Small intestine (tissue), 4 donors: ENCODE measurements around the gene C9orf78. TPM values are rescaled to one million over a fixed set of nuclear protein-coding genes. Genes with fewer than 3 reads are reported as not detected.

Experiments
- polyA plus RNA-seq, 4 donors: library from polyadenylated mRNA; stranded (reverse) in 3 of 4; unstranded in 1 of 4; fragments of 200-250 nt in 3 of 4; fragments of 120-200 nt in 1 of 4; gene quantifications; one replicate each; pipeline versions ENCODE4 v1.2.1 to v1.2.3, GENCODE V29; 2013
- donor health status: healthy with polysubstance abuse.
- donor health status: Bipolar disorder and iron deficiency.
- donor health status: healthy.

Gene C9orf78
- polyA plus RNA-seq, 4 donors: 50.6 to 62.6 (median 59.4) TPM

Other genes with a start within 250 kb of the C9orf78 start
- gene C9orf50, start 214.2 kb downstream of the C9orf78 start, polyA plus RNA-seq: under 1 TPM in 2 of 4 donors, not detected in 2; 0.09 to 0.27 TPM
- 10 to 100 TPM; 42.5 to 64.3 (median 45.5) TPM for gene NTMT1, start 209.1 kb downstream of the C9orf78 start, polyA plus RNA-seq
- 10 to 100 TPM; 11.9 to 14.9 (median 13.8) TPM for gene ASB6, start 193.1 kb downstream of the C9orf78 start, polyA plus RNA-seq
- gene PRRX2, start 169.6 kb downstream of the C9orf78 start, polyA plus RNA-seq: 1 to 10 TPM in 2 of 4 donors, not detected in 2; 1.2 to 1.8 TPM
- 1 to 10 TPM in 3 of 4 donors, not detected in 1; 1.6 to 8.4 (median 6.1) TPM for gene PTGES, start 82.2 kb downstream of the C9orf78 start, polyA plus RNA-seq
- 10 to 100 TPM in 3 of 4 donors, 1 to 10 TPM in 1; 7.0 to 22.9 (median 16.9) TPM for gene TOR1B, start 32.1 kb downstream of the C9orf78 start, polyA plus RNA-seq
- 10 to 100 TPM; 16.3 to 31.2 (median 23.1) TPM for gene TOR1A, start 11.1 kb downstream of the C9orf78 start, polyA plus RNA-seq
- gene USP20, start 183 bp upstream of the C9orf78 start, polyA plus RNA-seq: 10 to 100 TPM; 16.0 to 47.0 (median 20.4) TPM
- 10 to 100 TPM in 2 of 4 donors, 1 to 10 TPM in 2; 1.3 to 16.5 (median 9.0) TPM for gene FNBP1, start 207.9 kb upstream of the C9orf78 start, polyA plus RNA-seq
- gene GPR107, start 218.6 kb upstream of the C9orf78 start, polyA plus RNA-seq: 10 to 100 TPM in 2 of 4 donors, 1 to 10 TPM in 2; 2.7 to 37.1 (median 12.8) TPM